Heart right ventricle (tissue), 16 donors: Measurements from ENCODE around the gene TRIM46. TPM values are rescaled to one million over a fixed set of nuclear protein-coding genes. Genes with fewer than 3 reads are reported as not detected.

ENCODE experiments used
- ATAC-seq, 8 donors: fragments of 200-7000 bp; cut with Tn5 transposase; one replicate each; pipeline ENCODE4 v1.9.1; 2020; ENCODE audit warnings: mild to moderate bottlenecking in 8 of 8, moderate library complexity in 8 of 8, moderate number of reproducible peaks in 1 of 8
- DNase-seq, 2 donors: peaks; one replicate each; pipeline ENCODE4 v3.0.0-alpha.2; 2020
- H3K27ac ChIP-seq, 10 donors: fragments of 200-600 bp; sonication (generic) in 2 of 10; one replicate each; pipeline versions ENCODE4 v1.5.0 to v1.8.0; 2020 to 2022; ENCODE audit warnings: mild to moderate bottlenecking in 3 of 10
- H3K27me3 ChIP-seq, 7 donors: fragments of 200-600 bp; one replicate each; pipeline ENCODE4 v1.8.0; 2021 to 2022; ENCODE audit warnings: mild to moderate bottlenecking in 2 of 7
- H3K36me3 ChIP-seq, 9 donors: fragments of 200-600 bp; sonication (generic) in 1 of 9; one replicate each; pipeline versions ENCODE4 v1.5.0 to v1.8.0; 2020 to 2022; ENCODE audit warnings: mild to moderate bottlenecking in 2 of 9
- H3K4me1 ChIP-seq, 9 donors: fragments of 200-600 bp; sonication (generic) in 1 of 9; one replicate each; pipeline versions ENCODE4 v1.5.0 to v1.8.0; 2020 to 2022; ENCODE audit warnings: mild to moderate bottlenecking in 4 of 9
- H3K4me3 ChIP-seq, 10 donors: fragments of 200-600 bp; sonication (generic) in 2 of 10; one replicate each; pipeline versions ENCODE4 v1.5.0 to v1.8.0; 2020 to 2022; ENCODE audit warnings: mild to moderate bottlenecking in 7 of 10, moderate library complexity in 2 of 10
- H3K9me3 ChIP-seq, 11 donors: fragments of 200-600 bp in 10 of 11; sonication (generic) in 2 of 11; one replicate each; pipeline versions ENCODE4 v1.5.0 to v1.8.0; 2013 to 2022; ENCODE audit warnings: mild to moderate bottlenecking in 2 of 11, control low read depth in 1 of 11, moderate library complexity in 1 of 11
- CTCF ChIP-seq, 9 donors: fragments of 200-600 bp; sonication (generic) in 2 of 9; IDR thresholded peaks; one replicate each; pipeline versions ENCODE4 v1.5.0 to v1.8.0; 2021 to 2022; ENCODE audit warnings: antibody characterized with exemption in 9 of 9, mild to moderate bottlenecking in 5 of 9, moderate library complexity in 1 of 9
- WGBS, 2 donors: extraction: QIAGEN DNeasy Blood & Tissue Kit; methylation state at CpG; one replicate each; pipeline ENCODE4 v1.1.7; 2013; ENCODE audit warnings: inconsistent platforms in 1 of 2; 5-methylcytosine and 5-hydroxymethylcytosine counted together
- intact Hi-C, 10 donors: fragments of 100-400 bp; cut with DNase I; formaldehyde crosslinking; loops; one replicate each; pipeline versions ENCODE4 v1.11.1 to v1.14.2; 2022
- polyA plus RNA-seq, 2 donors: library from polyadenylated mRNA; stranded (reverse); fragments of 200-250 nt; gene quantifications; one replicate each; pipeline ENCODE4 v1.2.3, GENCODE V29; 2013
- total RNA-seq, 10 donors: library from RNA; stranded (reverse); fragmentation: NEBNext Ultra II Directional in 3 of 10; extraction: Animal tissue kit (Norgen Biotek cat#: 25700) in 3 of 10; gene quantifications; one replicate each; pipeline versions ENCODE4 v1.2.1 to v1.2.4, GENCODE V29; 2021 to 2023
- donor health status: Arrhythmogenic right ventricular cardiomyopathy.
- donor health status: ischemic (EF 13 %, LVEDD 7.1; RV severe dilation, severe dysfunction).
- donor health status: healthy with polysubstance abuse.
- donor health status: DM: no; HTN: yes; CAD: no.
- donor health status: DM: no; HTN: no; CAD: no.
- donor health status: ischemic (EF 25% LVEDD 6.9; RV normal size, moderate dysfunction).
- donor health status: ischemic (EF 25% LVEDD 5.7; RV mildly dilated, moderate dysfunction).
- donor health status: healthy.
- donor health status: DM: yes; HTN: yes; CAD: no.
- donor health status: Ischemic cardiomyopathy.
- donor health status: ischemic (EF 35%, LVEDD 5.7; RV mildly dilated, moderate dysfunction).
- donor health status: nonischemic (EF 11% LVEDD 7.7; RV severe dilation, severe dysfunction).
- donor health status: DM: yes; HTN: yes; CAD: no.
- donor health status: PGD.
- donor health status: ischemic (EF 29% LVEDD 5.4; RV normal size, mild dysfunction).
- donor health status: nonischemic (EF 23%, LVEDD 6.1; RV moderate dilation, normal function).

Gene TRIM46
- total and polyA plus RNA-seq, 12 donors: 0.04 to 0.35 (median 0.09) TPM; not detected in 8

- Histone ChIP-seq H3K27me3 (peaks cover 1 to 18% (median 12%) of the 10 kb centered on the region in 7 donors), H3K4me1 (peaks cover 0 to 24% (median 6%) of the 10 kb centered on the region in 9 donors), H3K36me3 (no peaks in the 10 kb centered on the region), H3K27ac (no peak overlapping the region), H3K9me3 (no peaks in the 10 kb centered on the region), H3K4me3 (no peak overlapping the region)
- TF ChIP-seq CTCF (IDR thresholded peaks at IDR 0.05): no peak
- no peak for DNase-seq
- intact Hi-C loops: loop anchor here in 3 of 10 donors (5.0 to 10.0 kb wide), 3 partner anchors 43 to 48 kb away; no protein-coding TSS in a partner anchor
- ATAC-seq: no peak
- WGBS, 2 donors: 92 to 95% methylated on average over 31 of the region's 31 CpGs
Observed at GRCh38 chr1:155179112-155180031, 5.7 kb downstream of the TRIM46 start.

GRCh38 chr1:155181371-155182051 lies 7.9 kb downstream of the TRIM46 start:
- no peak for DNase-seq
- no peaks in the 10 kb centered on the region for H3K9me3 ChIP-seq
- no peak for ATAC-seq
- no peak overlapping the region for H3K4me3 ChIP-seq
- intact Hi-C loops: no loop called here
- 90 to 95% methylated on average over 18 of the region's 18 CpGs for WGBS, 2 donors
- H3K4me1 ChIP-seq: peaks cover 3 to 24% (median 11%) of the 10 kb centered on the region in 9 donors
- TF ChIP-seq CTCF (IDR thresholded peaks at IDR 0.05): no peak
- no peak overlapping the region for H3K27ac ChIP-seq
- no peaks in the 10 kb centered on the region for H3K36me3 ChIP-seq
- no peaks in the 10 kb centered on the region for H3K27me3 ChIP-seq

- intact Hi-C loops: no loop called here
- H3K4me1 ChIP-seq: peaks cover 0 to 18% (median 8%) of the 10 kb centered on the region in 9 donors
- no peaks in the 10 kb centered on the region for H3K9me3 ChIP-seq
- no peak for ATAC-seq
- no peaks in the 10 kb centered on the region for H3K36me3 ChIP-seq
- no peak overlapping the region for H3K27ac ChIP-seq
- TF ChIP-seq CTCF (IDR thresholded peaks at IDR 0.05): no peak
- WGBS, 2 donors: 87 to 91% methylated on average over 7 of the region's 7 CpGs
- DNase-seq: no peak
- no peaks in the 10 kb centered on the region for H3K27me3 ChIP-seq
- H3K4me3 ChIP-seq: no peak overlapping the region
Observed at GRCh38 chr1:155182052-155182550, 8.5 kb downstream of the TRIM46 start.

- WGBS, 2 donors: 89 to 90% methylated on average over 20 of the region's 20 CpGs
- Histone ChIP-seq H3K4me3 (no peak overlapping the region), H3K4me1 (peaks cover 0 to 14% (median 8%) of the 10 kb centered on the region in 9 donors), H3K36me3 (no peaks in the 10 kb centered on the region), H3K9me3 (no peaks in the 10 kb centered on the region), H3K27ac (no peak overlapping the region), H3K27me3 (no peaks in the 10 kb centered on the region)
- no peak for TF ChIP-seq CTCF (IDR thresholded peaks at IDR 0.05)
- intact Hi-C loops: no loop called here
- no peak for ATAC-seq
- DNase-seq: no peak
Observed at GRCh38 chr1:155183775-155184221, 10.1 kb downstream of the TRIM46 start.
